GM15510 (cell line): Measurements from ENCODE around the gene GPR27.

ENCODE experiments used
- POLR2A ChIP-seq: IDR thresholded peaks from 3 replicates; pipeline ENCODE4 v1.6.1; 2011; ENCODE audit warnings: borderline replicate concordance; ENCODE audit not compliant: insufficient read length; ENCODE audit errors: extremely low read depth

GPR27 gene

GRCh38 chr3:71758091-71758490, 4.4 kb downstream of the GPR27 start:
- no peak for TF ChIP-seq POLR2A

GRCh38 chr3:71759401-71759800, 5.7 kb downstream of the GPR27 start:
- no peak for TF ChIP-seq POLR2A

- no peak for TF ChIP-seq POLR2A
Observed at GRCh38 chr3:71760140-71760539, 6.5 kb downstream of the GPR27 start.

GRCh38 chr3:71763426-71763825, 9.8 kb downstream of the GPR27 start:
- TF ChIP-seq POLR2A = no peak

- no peak for TF ChIP-seq POLR2A
Observed at GRCh38 chr3:71771126-71771525, 17.5 kb downstream of the GPR27 start.

- no peak for TF ChIP-seq POLR2A
Observed at GRCh38 chr3:71771884-71772283, 18.2 kb downstream of the GPR27 start.

- no peak for TF ChIP-seq POLR2A
Observed at GRCh38 chr3:71776538-71776937, 22.9 kb downstream of the GPR27 start.

GRCh38 chr3:71778353-71778752, 24.7 kb downstream of the GPR27 start:
- no peak for TF ChIP-seq POLR2A

- TF ChIP-seq POLR2A = no peak
Observed at GRCh38 chr3:71779674-71780377, 26.2 kb downstream of the GPR27 start.

GRCh38 chr3:71780430-71780829, 26.8 kb downstream of the GPR27 start:
- no peak for TF ChIP-seq POLR2A

- TF ChIP-seq POLR2A = no peak
Observed at GRCh38 chr3:71783152-71783551, 29.5 kb downstream of the GPR27 start.

- TF ChIP-seq POLR2A = no peak
Observed at GRCh38 chr3:71784201-71784913, 30.7 kb downstream of the GPR27 start.

- TF ChIP-seq POLR2A = no peak
Observed at GRCh38 chr3:71784914-71785531, 31.4 kb downstream of the GPR27 start, which contains the start of gene PROK2. PROK2 (minus strand) TSS chr3:71785148; CDS start chr3:71785052, 96 bp downstream.

- no peak for TF ChIP-seq POLR2A
Observed at GRCh38 chr3:71785532-71786216, 32.0 kb downstream of the GPR27 start.

GRCh38 chr3:71786217-71786549, 32.5 kb downstream of the GPR27 start:
- TF ChIP-seq POLR2A = no peak
